Measurements from ENCODE around the gene COL8A2.

- TF ChIP-seq POLR2A (IDR thresholded peaks at IDR 0.05; ENCODE audit: low read length) (no peak), GATA1 (IDR thresholded peaks at IDR 0.05; ENCODE audit: low read depth, low read length) (no peak)
Observed at GRCh38 chr1:36097693-36098585, 27.1 kb downstream of the COL8A2 start.
